ENCODE measurements around the gene CST9. TPM values are rescaled to one million over a fixed set of nuclear protein-coding genes. Genes with fewer than 3 reads are reported as not detected.
A peak's percentile ranks its signal among the peaks of the same experiment; 100 is the strongest.

The CST9 gene
- total and polyA plus RNA-seq, 2 of the 13 experiments (the other 11 are each of a cell fraction or from before 2014, with no cell fraction given), result 0.07 TPM; not detected in 1

DNA sequence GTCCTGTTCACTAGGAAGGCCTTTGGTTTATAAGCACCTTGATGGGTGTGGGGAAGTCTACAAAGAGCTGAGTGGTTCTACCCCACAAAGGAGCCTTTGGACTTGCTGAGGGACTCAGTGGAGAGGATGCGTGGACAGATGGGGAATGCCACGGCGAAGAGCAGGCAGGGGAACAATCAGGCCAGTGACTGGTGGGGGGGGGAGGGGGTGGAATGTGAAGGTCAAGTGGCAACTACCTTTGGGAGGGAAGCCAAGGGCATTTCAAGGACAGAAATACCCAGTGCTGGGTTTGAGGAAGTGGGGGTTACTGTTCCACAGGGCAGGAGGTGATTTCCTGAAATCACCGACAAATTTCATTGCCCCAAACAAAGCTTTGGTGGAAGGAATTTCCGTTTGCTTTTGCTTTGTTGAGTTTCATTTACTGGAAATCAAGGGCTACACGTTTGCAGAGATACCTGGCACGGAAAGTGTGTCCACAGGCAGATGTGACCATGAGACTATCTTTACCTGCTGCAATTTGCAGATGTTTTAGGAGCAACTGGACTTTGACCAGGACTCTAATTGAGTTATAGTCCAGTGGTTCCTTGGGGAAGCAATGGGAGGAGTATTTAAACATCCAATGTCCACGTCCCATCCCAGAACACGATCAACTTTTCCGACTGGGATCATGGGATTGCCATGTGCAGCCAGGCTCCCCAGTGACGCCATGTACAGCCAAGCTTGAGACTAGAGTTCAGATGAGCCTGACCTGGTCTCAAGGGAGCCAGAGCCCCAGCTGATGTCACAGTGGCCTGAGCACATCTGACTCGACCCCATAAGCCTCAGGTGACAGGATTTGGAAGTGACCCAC, 24.1 kb upstream of the CST9 start (continued):
- TF ChIP-seq, protein P1, sequence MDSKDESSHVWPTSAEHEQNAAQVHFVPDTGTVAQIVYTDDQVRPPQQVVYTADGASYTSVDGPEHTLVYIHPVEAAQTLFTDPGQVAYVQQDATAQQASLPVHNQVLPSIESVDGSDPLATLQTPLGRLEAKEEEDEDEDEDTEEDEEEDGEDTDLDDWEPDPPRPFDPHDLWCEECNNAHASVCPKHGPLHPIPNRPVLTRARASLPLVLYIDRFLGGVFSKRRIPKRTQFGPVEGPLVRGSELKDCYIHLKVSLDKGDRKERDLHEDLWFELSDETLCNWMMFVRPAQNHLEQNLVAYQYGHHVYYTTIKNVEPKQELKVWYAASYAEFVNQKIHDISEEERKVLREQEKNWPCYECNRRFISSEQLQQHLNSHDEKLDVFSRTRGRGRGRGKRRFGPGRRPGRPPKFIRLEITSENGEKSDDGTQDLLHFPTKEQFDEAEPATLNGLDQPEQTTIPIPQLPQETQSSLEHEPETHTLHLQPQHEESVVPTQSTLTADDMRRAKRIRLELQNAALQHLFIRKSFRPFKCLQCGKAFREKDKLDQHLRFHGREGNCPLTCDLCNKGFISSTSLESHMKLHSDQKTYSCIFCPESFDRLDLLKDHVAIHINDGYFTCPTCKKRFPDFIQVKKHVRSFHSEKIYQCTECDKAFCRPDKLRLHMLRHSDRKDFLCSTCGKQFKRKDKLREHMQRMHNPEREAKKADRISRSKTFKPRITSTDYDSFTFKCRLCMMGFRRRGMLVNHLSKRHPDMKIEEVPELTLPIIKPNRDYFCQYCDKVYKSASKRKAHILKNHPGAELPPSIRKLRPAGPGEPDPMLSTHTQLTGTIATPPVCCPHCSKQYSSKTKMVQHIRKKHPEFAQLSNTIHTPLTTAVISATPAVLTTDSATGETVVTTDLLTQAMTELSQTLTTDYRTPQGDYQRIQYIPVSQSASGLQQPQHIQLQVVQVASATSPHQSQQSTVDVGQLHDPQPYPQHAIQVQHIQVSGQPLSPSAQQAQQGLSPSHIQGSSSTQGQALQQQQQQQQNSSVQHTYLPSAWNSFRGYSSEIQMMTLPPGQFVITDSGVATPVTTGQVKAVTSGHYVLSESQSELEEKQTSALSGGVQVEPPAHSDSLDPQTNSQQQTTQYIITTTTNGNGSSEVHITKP (CRISPR knock-in tag; IDR thresholded peaks at IDR 0.05; ENCODE audit: low read depth), result 0 out of 2 replicates have a peak, but pooled peaks have one; percentile 33
- TF ChIP-seq ZNF460 (CRISPR knock-in tag; IDR thresholded peaks at IDR 0.05; ENCODE audit: borderline replicate concordance), result no peak; the same call in 1 of the 2 replicates
- TF ChIP-seq ZNF256 (CRISPR knock-in tag; conservative IDR thresholded peaks at IDR 0.05), result no peak
- TF ChIP-seq HDAC2 (CRISPR knock-in tag; IDR thresholded peaks at IDR 0.05), result peak; percentile 65
- TF ChIP-seq, protein P2, sequence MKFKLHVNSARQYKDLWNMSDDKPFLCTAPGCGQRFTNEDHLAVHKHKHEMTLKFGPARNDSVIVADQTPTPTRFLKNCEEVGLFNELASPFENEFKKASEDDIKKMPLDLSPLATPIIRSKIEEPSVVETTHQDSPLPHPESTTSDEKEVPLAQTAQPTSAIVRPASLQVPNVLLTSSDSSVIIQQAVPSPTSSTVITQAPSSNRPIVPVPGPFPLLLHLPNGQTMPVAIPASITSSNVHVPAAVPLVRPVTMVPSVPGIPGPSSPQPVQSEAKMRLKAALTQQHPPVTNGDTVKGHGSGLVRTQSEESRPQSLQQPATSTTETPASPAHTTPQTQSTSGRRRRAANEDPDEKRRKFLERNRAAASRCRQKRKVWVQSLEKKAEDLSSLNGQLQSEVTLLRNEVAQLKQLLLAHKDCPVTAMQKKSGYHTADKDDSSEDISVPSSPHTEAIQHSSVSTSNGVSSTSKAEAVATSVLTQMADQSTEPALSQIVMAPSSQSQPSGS (CRISPR knock-in tag; IDR thresholded peaks at IDR 0.05), result peak; percentile 41; the same call in 1 of the 2 replicates
- TF ChIP-seq MLLT10 (CRISPR knock-in tag; IDR thresholded peaks at IDR 0.05), result no peak
- TF ChIP-seq, protein P3, sequence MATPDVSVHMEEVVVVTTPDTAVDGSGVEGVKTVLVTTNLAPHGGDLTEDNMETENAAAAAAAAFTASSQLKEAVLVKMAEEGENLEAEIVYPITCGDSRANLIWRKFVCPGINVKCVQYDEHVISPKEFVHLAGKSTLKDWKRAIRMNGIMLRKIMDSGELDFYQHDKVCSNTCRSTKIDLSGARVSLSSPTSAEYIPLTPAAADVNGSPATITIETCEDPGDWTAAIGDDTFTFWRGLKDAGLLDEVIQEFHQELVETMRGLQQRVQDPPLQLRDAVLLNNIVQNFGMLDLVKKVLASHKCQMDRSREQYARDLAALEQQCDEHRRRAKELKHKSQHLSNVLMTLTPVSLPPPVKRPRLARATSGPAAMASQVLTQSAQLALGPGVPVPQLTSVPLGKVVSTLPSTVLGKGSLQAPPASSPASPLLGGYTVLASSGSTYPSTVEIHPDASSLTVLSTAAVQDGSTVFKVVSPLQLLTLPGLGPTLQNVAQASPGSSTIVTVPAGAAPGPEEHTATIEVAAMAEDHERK (CRISPR knock-in tag; IDR thresholded peaks at IDR 0.05; ENCODE audit: low read depth), result no peak
- no peak for TF ChIP-seq NFE2L1 (CRISPR knock-in tag; IDR thresholded peaks at IDR 0.05; ENCODE audit: borderline replicate concordance)
- no peak for TF ChIP-seq THAP11 (CRISPR knock-in tag; IDR thresholded peaks at IDR 0.05)
- no peak for TF ChIP-seq ARNTL (CRISPR knock-in tag; IDR thresholded peaks at IDR 0.05)
- TF ChIP-seq, protein P4, sequence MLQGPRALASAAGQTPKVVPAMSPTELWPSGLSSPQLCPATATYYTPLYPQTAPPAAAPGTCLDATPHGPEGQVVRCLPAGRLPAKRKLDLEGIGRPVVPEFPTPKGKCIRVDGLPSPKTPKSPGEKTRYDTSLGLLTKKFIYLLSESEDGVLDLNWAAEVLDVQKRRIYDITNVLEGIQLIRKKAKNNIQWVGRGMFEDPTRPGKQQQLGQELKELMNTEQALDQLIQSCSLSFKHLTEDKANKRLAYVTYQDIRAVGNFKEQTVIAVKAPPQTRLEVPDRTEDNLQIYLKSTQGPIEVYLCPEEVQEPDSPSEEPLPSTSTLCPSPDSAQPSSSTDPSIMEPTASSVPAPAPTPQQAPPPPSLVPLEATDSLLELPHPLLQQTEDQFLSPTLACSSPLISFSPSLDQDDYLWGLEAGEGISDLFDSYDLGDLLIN (CRISPR knock-in tag; IDR thresholded peaks at IDR 0.05; ENCODE audit: borderline replicate concordance), result no peak
- no peak for TF ChIP-seq PPARG (CRISPR knock-in tag; conservative IDR thresholded peaks at IDR 0.05)
- TF ChIP-seq ZNF546 (CRISPR knock-in tag; conservative IDR thresholded peaks at IDR 0.05), result no peak
- no peak for TF ChIP-seq FOXJ3 (CRISPR knock-in tag; IDR thresholded peaks at IDR 0.05; ENCODE audit: borderline replicate concordance)
- TF ChIP-seq, protein P5, sequence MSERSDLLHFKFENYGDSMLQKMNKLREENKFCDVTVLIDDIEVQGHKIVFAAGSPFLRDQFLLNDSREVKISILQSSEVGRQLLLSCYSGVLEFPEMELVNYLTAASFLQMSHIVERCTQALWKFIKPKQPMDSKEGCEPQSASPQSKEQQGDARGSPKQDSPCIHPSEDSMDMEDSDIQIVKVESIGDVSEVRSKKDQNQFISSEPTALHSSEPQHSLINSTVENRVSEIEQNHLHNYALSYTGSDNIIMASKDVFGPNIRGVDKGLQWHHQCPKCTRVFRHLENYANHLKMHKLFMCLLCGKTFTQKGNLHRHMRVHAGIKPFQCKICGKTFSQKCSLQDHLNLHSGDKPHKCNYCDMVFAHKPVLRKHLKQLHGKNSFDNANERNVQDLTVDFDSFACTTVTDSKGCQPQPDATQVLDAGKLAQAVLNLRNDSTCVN (CRISPR knock-in tag; IDR thresholded peaks at IDR 0.05; ENCODE audit: borderline replicate concordance), result no peak
- TF ChIP-seq CENPX (CRISPR knock-in tag; IDR thresholded peaks at IDR 0.05), result no peak; the same call in 1 of the 2 replicates
- no peak; the same call in 1 of the 2 replicates for TF ChIP-seq HOXA9 (CRISPR knock-in tag; IDR thresholded peaks at IDR 0.05; ENCODE audit: borderline replicate concordance)
- 0 out of 2 replicates have a peak, but pooled peaks have one; percentile 34 for TF ChIP-seq ZSCAN31 (CRISPR knock-in tag; IDR thresholded peaks at IDR 0.05; ENCODE audit: low read depth)
- TF ChIP-seq SMYD3 (CRISPR knock-in tag; IDR thresholded peaks at IDR 0.05), result no peak
- TF ChIP-seq ZZZ3 (CRISPR knock-in tag; IDR thresholded peaks at IDR 0.05; ENCODE audit: borderline replicate concordance), result no peak

All from HepG2 (cell line).